ENCODE data around the gene IGSF9. TPM values are rescaled to one million over a fixed set of nuclear protein-coding genes. Genes with fewer than 3 reads are reported as not detected.

Gene IGSF9
- total RNA-seq, 1 donor from 2014 or later, result 17.0 TPM

DNA sequence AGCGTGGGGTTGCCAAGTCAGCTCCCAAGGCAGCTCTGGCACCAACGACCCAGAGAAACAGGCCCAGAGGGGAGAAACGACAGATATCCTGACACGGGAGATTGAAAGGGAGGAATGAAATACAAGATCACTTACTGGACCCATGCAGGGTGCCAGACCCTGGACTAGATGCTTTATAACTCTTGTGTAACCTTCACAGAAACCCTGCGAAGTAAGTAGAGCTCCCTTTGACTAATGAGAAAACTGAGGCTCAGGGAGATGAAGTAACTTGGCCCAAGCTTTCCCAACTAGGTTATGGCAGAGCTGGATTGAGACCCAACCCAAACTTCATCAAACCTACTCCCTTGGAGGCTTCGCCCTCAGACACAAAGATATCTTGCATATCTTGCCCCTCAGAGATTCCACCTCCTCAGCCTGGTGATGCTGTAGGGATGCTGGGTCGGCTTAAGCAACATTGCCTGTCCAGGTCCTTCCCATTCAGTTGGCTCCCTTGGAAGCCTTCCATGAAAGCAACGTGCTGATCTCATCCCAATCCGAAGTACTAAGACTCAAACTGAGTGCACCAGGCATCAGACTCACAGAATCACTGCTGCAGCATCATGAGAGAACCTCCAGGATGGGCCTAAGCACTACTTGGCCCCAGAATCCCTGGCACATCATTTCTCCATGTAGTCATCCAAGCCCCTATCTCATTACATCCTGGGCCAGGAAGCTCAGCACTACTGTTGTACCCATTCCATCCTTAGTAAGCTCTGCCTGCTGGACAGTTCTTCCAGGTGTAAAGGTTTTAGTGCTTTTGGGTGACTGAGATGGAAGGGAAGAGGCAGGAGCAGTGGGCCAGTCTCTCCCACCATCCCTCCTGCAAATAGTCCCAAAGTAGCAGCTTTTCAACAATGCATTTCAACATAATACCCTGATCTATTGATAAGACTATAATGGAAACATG, 1.1 kb upstream of the IGSF9 start:
- no peak for DNase-seq (ENCODE audit: low spot score)
- no peak for ATAC-seq

DNA sequence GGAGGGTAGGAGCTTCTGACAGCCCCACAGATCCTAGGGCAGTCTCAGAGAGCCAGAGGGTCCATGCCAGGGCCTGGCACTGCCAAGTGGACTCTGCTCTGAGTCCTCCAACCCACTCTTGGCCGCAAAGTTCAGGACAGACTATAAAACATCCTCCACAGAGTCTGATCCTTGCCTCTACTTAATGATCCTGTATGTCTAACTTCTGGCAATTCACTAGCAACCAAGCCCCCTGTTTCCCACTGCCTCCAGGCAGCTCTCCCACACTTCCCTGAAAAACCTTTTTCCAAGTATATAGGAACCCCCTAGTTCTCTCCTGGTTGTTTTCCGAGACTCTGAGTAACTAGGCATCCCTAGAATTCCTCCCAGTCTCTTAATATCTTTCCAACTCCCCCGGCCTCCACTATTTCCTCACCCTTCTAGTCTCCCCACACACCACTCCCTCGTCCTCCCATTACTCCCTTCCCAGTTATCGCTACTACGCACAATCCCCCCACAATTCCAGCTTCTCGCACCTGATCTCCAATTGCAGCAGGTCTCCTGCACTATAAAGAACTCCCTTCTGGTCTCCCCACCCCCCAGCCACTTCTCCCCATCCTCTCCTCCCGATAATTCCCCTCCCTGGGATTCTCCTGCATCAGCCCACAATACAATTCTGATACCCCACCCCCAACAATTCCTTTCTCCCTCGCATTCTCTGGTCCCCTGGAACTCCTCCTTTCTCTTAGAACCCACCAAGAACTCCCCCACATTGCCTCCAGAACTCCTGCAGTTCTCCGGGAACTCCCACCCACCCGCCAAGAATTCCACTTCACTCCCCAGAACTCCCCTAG, 574 bp downstream of the IGSF9 start:
- DNase-seq (ENCODE audit: low spot score) (peak; percentile 85), ATAC-seq (peak; percentile 70)

GRCh38 chr1:159943908-159944622, 1.3 kb downstream of the IGSF9 start:
- no peak for DNase-seq (ENCODE audit: low spot score)
- ATAC-seq, result peak; percentile 17

- DNase-seq (ENCODE audit: low spot score), result peak; percentile 22
- no peak for ATAC-seq
Observed at GRCh38 chr1:159943278-159943640, 2.2 kb downstream of the IGSF9 start.

DNA sequence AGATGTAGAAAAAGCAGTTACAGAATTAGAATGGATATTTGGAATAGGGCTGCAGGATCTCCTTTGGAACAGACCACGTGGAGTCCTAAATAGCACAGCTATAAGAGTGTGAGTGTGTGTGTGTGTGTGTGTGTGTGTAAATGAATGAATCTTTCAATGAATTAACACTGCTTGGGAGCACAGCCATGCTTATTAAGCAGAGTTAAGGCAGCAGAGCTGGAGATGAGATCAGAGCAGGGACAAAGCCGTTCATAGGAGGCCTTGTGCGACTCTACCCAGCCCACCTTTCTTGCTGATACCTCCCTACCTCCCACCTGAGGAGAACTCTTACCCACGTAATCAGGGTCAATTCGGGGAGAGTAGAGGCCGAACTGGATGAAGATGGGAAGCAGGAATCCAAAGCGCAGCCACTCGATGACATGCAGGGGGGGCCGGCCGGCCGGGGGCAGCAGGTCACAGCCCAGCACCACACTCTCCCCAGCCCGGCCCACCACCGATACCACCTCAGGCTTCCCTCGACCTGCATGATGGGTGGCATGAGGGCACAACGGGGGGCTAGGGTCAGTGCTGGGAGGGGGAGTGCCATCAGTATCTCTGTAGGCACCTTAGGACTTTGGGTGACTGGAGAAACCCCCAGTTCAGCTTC, 2.7 kb downstream of the IGSF9 start:
- DNase-seq (ENCODE audit: low spot score) (peak; percentile 24), ATAC-seq (no peak)

DNA sequence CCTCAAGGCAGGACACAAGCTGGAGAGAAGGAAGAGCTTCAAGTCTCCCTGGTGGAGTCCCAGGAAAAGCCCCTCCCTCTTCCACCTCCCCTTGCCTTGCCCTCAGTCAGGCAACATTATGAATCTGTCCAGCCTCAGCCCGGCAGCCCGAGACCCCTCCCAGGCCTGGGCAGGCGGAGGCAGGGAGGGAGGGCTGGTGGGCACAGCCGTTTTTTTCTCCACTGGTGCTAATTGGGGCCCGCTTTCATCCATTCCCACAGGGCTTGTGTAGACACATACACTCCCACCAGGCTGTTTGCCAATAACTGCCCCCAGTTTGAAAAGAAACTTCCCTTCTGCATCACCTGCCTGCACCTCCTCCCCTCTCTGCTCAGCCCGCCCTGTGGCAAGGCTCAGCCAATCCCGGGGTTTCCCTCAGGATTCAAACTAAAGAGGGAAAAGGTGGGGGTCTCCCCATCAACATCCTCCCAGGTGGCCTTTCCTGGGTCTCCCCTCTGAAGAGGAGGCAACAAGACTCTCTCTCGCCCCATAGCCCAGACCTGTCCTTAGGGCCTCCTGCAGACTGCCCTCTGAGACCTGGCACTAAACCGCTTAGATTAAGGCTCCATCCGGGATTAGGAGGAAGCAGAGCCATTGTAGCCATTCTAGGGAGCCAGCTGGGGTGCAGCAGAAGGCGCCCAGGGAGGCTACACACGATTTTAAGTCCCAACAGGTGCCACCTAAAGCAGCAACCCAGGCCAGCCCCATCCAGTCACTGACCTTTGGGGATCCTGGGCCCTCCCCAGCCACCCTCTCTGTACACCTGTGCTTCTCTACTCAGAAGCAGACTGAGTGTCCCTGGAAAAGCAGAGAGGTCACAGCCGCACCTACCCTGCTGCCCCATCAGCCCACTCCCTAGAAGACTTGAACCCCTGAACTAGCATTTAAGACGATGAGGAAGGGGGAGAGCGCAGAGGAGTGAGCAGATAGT, 3.5 kb downstream of the IGSF9 start:
- ATAC-seq, result no peak
- no peak for DNase-seq (ENCODE audit: low spot score)

- no peak for DNase-seq (ENCODE audit: low spot score)
- ATAC-seq, result no peak
Observed at GRCh38 chr1:159941141-159941540, 4.3 kb downstream of the IGSF9 start.

GRCh38 chr1:159940006-159940620, 5.3 kb downstream of the IGSF9 start:
- DNase-seq (ENCODE audit: low spot score) (no peak), ATAC-seq (no peak)

GRCh38 chr1:159939678-159940002, 5.8 kb downstream of the IGSF9 start:
- DNase-seq (ENCODE audit: low spot score) (no peak), ATAC-seq (no peak)

DNA sequence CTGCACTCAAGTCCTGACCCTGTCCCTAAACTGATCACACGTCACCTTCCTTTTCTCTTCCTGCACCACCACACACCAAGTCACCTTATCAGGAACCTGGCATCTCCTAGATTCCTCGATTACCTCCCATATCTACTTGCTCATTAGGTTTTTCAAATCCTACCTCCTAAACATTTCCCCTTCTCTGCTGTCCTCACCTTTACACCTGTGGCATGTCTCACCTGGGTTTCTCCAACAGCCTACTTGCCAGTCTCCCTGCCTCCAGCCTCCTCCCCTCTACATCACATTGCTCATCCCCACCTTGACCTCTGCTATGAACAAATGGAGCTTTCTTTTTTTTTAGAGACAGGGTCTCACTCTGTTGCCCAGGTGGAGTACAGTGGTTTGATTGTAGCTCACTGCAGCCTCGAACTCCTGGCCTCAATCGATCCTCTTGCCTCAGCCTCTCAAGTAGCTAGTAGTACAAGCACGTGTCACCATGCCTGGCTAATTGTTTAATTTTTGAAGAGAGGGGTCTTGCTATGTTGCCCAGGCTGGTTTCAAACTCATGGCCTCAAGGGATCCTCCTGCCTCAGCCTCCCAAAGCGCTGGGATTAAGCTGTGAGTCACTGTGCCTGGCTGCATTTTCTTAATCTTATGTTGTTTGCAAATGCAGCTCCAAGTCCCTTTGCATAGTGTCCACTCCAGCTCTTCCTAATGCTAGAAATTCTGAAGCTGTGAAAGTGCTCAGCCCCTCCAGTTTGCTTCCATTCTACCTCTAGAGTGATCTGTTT, 6.3 kb downstream of the IGSF9 start:
- DNase-seq (ENCODE audit: low spot score), result no peak

GRCh38 chr1:159938211-159938852, 7.1 kb downstream of the IGSF9 start:
- DNase-seq (ENCODE audit: low spot score), result no peak
- peak; percentile 20 for ATAC-seq

More for the DNA sequence above, 6.3 kb downstream of the IGSF9 start:
- no peak for ATAC-seq

- DNase-seq (ENCODE audit: low spot score) (no peak), ATAC-seq (peak; percentile 8)
Observed at GRCh38 chr1:159937054-159937750, 8.2 kb downstream of the IGSF9 start.

DNA sequence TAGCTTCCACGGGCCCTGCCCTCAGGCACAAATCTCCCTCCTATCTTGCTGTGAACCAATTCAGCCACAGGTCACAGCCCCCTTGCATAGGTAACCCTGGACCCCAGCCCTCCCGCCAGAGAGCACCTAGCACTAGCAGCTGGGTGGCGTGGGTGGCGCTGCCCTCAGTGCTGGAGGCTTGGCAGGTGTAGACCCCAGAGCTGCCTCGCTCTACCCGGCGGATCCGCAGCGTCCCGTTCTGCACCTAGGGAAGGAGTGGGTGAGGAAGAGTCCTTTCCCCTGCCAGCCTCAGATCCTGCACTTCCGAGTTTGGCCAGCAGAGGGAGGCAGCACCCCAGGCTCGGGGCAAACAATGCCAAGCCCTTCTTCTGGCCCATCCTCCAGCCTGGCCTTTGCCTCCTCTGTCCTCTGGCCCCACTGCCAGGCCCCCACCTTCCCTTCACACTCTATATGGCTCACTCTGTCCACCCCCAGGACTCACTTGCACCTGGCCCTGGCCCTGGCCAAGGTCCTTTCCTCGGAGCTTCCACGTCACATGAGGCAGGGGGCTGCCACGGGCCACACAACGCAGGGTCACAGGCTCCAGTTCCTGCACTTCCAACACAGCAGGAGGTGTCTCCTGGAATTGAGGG, 9.0 kb downstream of the IGSF9 start:
- DNase-seq (ENCODE audit: low spot score) (peak; percentile 83), ATAC-seq (peak; percentile 95)

GRCh38 chr1:159935719-159936272, 9.6 kb downstream of the IGSF9 start:
- no peak for DNase-seq (ENCODE audit: low spot score)
- ATAC-seq, result no peak

GRCh38 chr1:159935305-159935704, 10.1 kb downstream of the IGSF9 start:
- ATAC-seq, result no peak
- DNase-seq (ENCODE audit: low spot score), result no peak
